GM23338 (cell line): Measurements from ENCODE around the gene CACHD1. TPM values are rescaled to one million over a fixed set of nuclear protein-coding genes. Genes with fewer than 3 reads are reported as not detected.
A peak's percentile ranks its signal among the peaks of the same experiment; 100 is the strongest.

Experiments used
- ATAC-seq: fragments of 200-7000 bp; cut with Tn5 transposase; 3 replicates; pipeline ENCODE4 v1.9.1; 2020
- DNase-seq: peaks from one replicate; pipeline ENCODE4 v3.0.0-alpha.2; 2015; ENCODE audit warnings: low spot score
- H2AFZ ChIP-seq: fragments of 200-600 bp; sonication (generic); 2 replicates; pipeline ENCODE4 v1.8.0; 2016; ENCODE audit warnings: antibody characterized with exemption, mild to moderate bottlenecking, moderate library complexity
- H3F3A ChIP-seq: fragments of 200-600 bp; sonication (generic); replicated peaks from 2 replicates; pipeline ENCODE4 v1.8.0; 2017; ENCODE audit warnings: antibody characterized with exemption, mixed run types, low read depth
- H3K27ac ChIP-seq: fragments of 200-600 bp; sonication (generic); 2 replicates; pipeline ENCODE4 v1.6.1; 2016; ENCODE audit warnings: low read depth
- H3K27me3 ChIP-seq: fragments of 200-600 bp; sonication (generic); 2 replicates; pipeline ENCODE4 v1.8.0; 2016; ENCODE audit warnings: mild to moderate bottlenecking, mixed run types, moderate library complexity; ENCODE audit not compliant: insufficient read depth
- H3K36me3 ChIP-seq: fragments of 200-600 bp; sonication (generic); 2 replicates; pipeline ENCODE4 v1.8.0; 2016; ENCODE audit warnings: mild to moderate bottlenecking; ENCODE audit not compliant: insufficient read depth
- H3K4me1 ChIP-seq: fragments of 200-600 bp; sonication (generic); 2 replicates; pipeline ENCODE4 v1.8.0; 2016; ENCODE audit warnings: mild to moderate bottlenecking, moderate library complexity; ENCODE audit not compliant: insufficient read depth
- H3K4me2 ChIP-seq: fragments of 200-600 bp; sonication (generic); 2 replicates; pipeline ENCODE4 v1.7.1; 2017; ENCODE audit warnings: mixed run types
- H3K4me3 ChIP-seq: fragments of 200-600 bp; sonication (generic); 2 replicates; pipeline ENCODE4 v1.6.1; 2016; ENCODE audit warnings: mixed run types
- H3K79me2 ChIP-seq: fragments of 200-600 bp; sonication (generic); replicated peaks from 2 replicates; pipeline ENCODE4 v1.8.0; 2017; ENCODE audit warnings: mild to moderate bottlenecking; ENCODE audit not compliant: insufficient read depth
- H3K9me2 ChIP-seq: fragments of 200-600 bp; sonication (generic); 2 replicates; pipeline ENCODE4 v1.8.0; 2017; ENCODE audit not compliant: insufficient read depth
- H4K20me1 ChIP-seq: fragments of 200-600 bp; sonication (generic); replicated peaks from 2 replicates; pipeline ENCODE4 v1.8.0; 2017; ENCODE audit warnings: mild to moderate bottlenecking; ENCODE audit not compliant: insufficient read depth
- H3K27ac Mint-ChIP-seq: 2 replicates; pipeline ENCODE4 v1.8.0; 2020; ENCODE audit warnings: inconsistent platforms, mild to moderate bottlenecking, moderate library complexity, mixed read lengths
- H3K27me3 Mint-ChIP-seq: 3 replicates; pipeline ENCODE4 v1.8.0; 2022; ENCODE audit warnings: low read depth, mild to moderate bottlenecking, moderate library complexity, mixed read lengths, inconsistent platforms; ENCODE audit not compliant: insufficient read depth, poor library complexity
- H3K36me3 Mint-ChIP-seq: 3 replicates; pipeline ENCODE4 v1.8.0; 2021; ENCODE audit warnings: low read depth, mild to moderate bottlenecking, inconsistent platforms, moderate library complexity, mixed read lengths
- H3K4me1 Mint-ChIP-seq: 3 replicates; pipeline ENCODE4 v1.8.0; 2020; ENCODE audit warnings: mild to moderate bottlenecking, inconsistent platforms, mixed read lengths
- H3K4me3 Mint-ChIP-seq: 3 replicates; pipeline ENCODE4 v1.8.0; 2021; ENCODE audit warnings: moderate library complexity, mild to moderate bottlenecking, inconsistent platforms, mixed read lengths
- H3K9me3 Mint-ChIP-seq: 3 replicates; pipeline ENCODE4 v1.8.0; 2020; ENCODE audit warnings: moderate library complexity, mild to moderate bottlenecking, inconsistent platforms, mixed read lengths
- CREB1 ChIP-seq: fragments of 250-450 bp; sonication (Bioruptor Pico); IDR thresholded peaks from 2 replicates; pipeline ENCODE4 v1.5.0; 2020; ENCODE audit warnings: low read depth, mild to moderate bottlenecking, moderate library complexity
- EZH2 ChIP-seq: fragments of 200-600 bp; sonication (generic); IDR thresholded peaks from one replicate; pipeline ENCODE4 v1.8.0; 2017; ENCODE audit warnings: antibody characterized with exemption, mild to moderate bottlenecking, low read depth; ENCODE audit not compliant: unreplicated experiment
- EZH2phosphoT487 ChIP-seq: fragments of 200-600 bp; sonication (generic); IDR thresholded peaks from one replicate; pipeline ENCODE4 v1.8.1; 2018; ENCODE audit warnings: antibody characterized with exemption; ENCODE audit not compliant: unreplicated experiment
- JUNB ChIP-seq: IDR thresholded peaks from one replicate; pipeline ENCODE4 v1.6.1; 2016; ENCODE audit warnings: antibody characterized with exemption; ENCODE audit not compliant: unreplicated experiment
- NANOG ChIP-seq: IDR thresholded peaks from 2 replicates; pipeline ENCODE4 v1.6.1; 2016; ENCODE audit warnings: antibody characterized with exemption, borderline replicate concordance
- POLR2AphosphoS5 ChIP-seq: IDR thresholded peaks from 2 replicates; pipeline ENCODE4 v1.6.1; 2016; ENCODE audit warnings: antibody characterized with exemption, low read depth
- STAT1 ChIP-seq: IDR thresholded peaks from one replicate; pipeline ENCODE4 v1.6.1; 2016; ENCODE audit warnings: antibody characterized with exemption; ENCODE audit not compliant: unreplicated experiment
- ZNF114 ChIP-seq: fragments of 250-450 bp; sonication (Bioruptor Pico); IDR thresholded peaks from 2 replicates; pipeline ENCODE4 v1.5.0; 2020; ENCODE audit warnings: mild to moderate bottlenecking, moderate library complexity
- polyA plus RNA-seq: library from polyadenylated mRNA; unstranded; fragments of >200 nt; fragmentation: Nextera tagmentation; extraction: Ambion mirVana; gene quantifications from 2 replicates; pipeline ENCODE4 v1.2.1, GENCODE V29; 2016
- total RNA-seq: library from RNA; depleted of rRNA; stranded (reverse); fragments of >200 nt; shearing (Covaris generic); gene quantifications from 2 replicates; pipeline ENCODE4 v1.2.3, GENCODE V29; 2014
- TF ChIP-seq, protein P1 (sequence below), 2 experiments: fragments of 200-600 bp in 1 of 2; sonication (generic) in 1 of 2; conservative IDR thresholded peaks; 2 replicates each; pipeline versions ENCODE4 v1.5.1 to v1.6.1; 2016 to 2017; ENCODE audit warnings: antibody characterized with exemption in 2 of 2, low read depth in 2 of 2, mild to moderate bottlenecking in 2 of 2, moderate library complexity in 1 of 2
- TF ChIP-seq, protein P2 (sequence below): IDR thresholded peaks from 2 replicates; pipeline ENCODE4 v1.6.1; 2016; ENCODE audit warnings: antibody characterized with exemption
- TF ChIP-seq, protein P3 (sequence below): IDR thresholded peaks from one replicate; pipeline ENCODE4 v1.6.1; 2018; ENCODE audit warnings: antibody characterized with exemption; ENCODE audit not compliant: unreplicated experiment

The CACHD1 gene
- total and polyA plus RNA-seq, 2 experiments from 2014 or later: 12.6 to 43.7 TPM

DNA sequence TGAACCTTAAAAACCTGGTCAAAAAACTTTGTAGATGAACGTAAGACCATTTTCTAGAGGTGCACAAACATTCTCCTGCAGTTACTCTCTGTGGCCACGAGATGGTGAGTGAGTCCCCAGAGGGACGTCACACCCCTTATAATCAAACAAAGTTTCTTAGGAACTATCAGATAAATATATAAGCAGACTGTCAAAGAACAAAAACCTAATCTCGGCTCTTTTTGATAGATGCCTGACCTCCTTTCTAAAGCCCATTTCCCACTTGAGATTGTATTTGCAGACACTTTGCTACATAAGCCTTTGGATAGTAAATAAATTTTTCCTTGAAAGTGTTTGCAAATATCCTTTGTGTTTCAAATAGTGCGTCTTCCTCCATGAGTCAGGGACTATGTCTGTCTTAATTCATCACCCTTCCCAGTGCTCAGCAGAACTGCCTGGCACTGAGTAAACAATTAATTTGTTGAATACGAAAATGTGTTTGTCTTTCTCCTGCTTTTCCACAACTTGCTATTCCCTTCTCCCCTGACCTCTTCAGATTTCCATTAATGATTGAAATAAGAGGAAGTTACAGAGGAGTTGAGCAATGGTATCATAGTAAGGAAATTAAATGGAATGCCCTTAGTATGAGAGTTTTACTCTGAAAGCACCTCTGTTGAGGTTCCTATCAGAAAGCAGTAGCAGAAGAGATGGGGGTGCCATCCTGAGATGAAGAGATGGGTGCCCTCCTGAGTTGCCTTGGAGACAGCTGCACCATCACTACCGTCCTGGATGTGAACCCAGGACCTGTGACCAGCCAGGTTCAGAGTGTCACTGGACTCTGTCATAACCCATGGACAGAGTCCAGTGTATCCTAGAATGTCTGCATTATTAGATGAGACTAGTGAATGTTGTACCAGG lies 217.1 kb downstream of the CACHD1 start:
- Histone ChIP-seq H3K79me2 (no peaks in the 10 kb centered on the region), H3K4me1 (peaks cover 33% of the 10 kb centered on the region), H2AFZ (no peak overlapping the region), H3K27ac (no peak overlapping the region), H3K27me3 (no peaks in the 10 kb centered on the region), H3K4me2 (no peak overlapping the region), H3F3A (peaks cover 6% of the 10 kb centered on the region; the same call in 1 of the 2 replicates), H3K36me3 (peaks cover 20% of the 10 kb centered on the region), H4K20me1 (0 out of 2 replicates have a peak, but pooled peaks cover 4% of the 10 kb centered on the region), H3K9me2 (no peaks in the 10 kb centered on the region), H3K4me3 (no peak overlapping the region)
- H3K27ac Mint-ChIP-seq: peak overlapping the region; percentile 50; the same call in 1 of the 2 replicates
- H3K36me3 Mint-ChIP-seq: peaks cover 53% of the 10 kb centered on the region
- peak; percentile 57 for ATAC-seq
- TF ChIP-seq, protein P1, sequence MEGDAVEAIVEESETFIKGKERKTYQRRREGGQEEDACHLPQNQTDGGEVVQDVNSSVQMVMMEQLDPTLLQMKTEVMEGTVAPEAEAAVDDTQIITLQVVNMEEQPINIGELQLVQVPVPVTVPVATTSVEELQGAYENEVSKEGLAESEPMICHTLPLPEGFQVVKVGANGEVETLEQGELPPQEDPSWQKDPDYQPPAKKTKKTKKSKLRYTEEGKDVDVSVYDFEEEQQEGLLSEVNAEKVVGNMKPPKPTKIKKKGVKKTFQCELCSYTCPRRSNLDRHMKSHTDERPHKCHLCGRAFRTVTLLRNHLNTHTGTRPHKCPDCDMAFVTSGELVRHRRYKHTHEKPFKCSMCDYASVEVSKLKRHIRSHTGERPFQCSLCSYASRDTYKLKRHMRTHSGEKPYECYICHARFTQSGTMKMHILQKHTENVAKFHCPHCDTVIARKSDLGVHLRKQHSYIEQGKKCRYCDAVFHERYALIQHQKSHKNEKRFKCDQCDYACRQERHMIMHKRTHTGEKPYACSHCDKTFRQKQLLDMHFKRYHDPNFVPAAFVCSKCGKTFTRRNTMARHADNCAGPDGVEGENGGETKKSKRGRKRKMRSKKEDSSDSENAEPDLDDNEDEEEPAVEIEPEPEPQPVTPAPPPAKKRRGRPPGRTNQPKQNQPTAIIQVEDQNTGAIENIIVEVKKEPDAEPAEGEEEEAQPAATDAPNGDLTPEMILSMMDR (conservative IDR thresholded peaks at IDR 0.05; ENCODE audit: low read depth in 2 of 2): peak; percentile 74 to 78
- 0 out of 2 replicates have a peak, but pooled peaks have one; percentile 29 for TF ChIP-seq CREB1
- TF ChIP-seq, protein P2, sequence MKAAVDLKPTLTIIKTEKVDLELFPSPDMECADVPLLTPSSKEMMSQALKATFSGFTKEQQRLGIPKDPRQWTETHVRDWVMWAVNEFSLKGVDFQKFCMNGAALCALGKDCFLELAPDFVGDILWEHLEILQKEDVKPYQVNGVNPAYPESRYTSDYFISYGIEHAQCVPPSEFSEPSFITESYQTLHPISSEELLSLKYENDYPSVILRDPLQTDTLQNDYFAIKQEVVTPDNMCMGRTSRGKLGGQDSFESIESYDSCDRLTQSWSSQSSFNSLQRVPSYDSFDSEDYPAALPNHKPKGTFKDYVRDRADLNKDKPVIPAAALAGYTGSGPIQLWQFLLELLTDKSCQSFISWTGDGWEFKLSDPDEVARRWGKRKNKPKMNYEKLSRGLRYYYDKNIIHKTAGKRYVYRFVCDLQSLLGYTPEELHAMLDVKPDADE: no peak
- TF ChIP-seq, protein P3, sequence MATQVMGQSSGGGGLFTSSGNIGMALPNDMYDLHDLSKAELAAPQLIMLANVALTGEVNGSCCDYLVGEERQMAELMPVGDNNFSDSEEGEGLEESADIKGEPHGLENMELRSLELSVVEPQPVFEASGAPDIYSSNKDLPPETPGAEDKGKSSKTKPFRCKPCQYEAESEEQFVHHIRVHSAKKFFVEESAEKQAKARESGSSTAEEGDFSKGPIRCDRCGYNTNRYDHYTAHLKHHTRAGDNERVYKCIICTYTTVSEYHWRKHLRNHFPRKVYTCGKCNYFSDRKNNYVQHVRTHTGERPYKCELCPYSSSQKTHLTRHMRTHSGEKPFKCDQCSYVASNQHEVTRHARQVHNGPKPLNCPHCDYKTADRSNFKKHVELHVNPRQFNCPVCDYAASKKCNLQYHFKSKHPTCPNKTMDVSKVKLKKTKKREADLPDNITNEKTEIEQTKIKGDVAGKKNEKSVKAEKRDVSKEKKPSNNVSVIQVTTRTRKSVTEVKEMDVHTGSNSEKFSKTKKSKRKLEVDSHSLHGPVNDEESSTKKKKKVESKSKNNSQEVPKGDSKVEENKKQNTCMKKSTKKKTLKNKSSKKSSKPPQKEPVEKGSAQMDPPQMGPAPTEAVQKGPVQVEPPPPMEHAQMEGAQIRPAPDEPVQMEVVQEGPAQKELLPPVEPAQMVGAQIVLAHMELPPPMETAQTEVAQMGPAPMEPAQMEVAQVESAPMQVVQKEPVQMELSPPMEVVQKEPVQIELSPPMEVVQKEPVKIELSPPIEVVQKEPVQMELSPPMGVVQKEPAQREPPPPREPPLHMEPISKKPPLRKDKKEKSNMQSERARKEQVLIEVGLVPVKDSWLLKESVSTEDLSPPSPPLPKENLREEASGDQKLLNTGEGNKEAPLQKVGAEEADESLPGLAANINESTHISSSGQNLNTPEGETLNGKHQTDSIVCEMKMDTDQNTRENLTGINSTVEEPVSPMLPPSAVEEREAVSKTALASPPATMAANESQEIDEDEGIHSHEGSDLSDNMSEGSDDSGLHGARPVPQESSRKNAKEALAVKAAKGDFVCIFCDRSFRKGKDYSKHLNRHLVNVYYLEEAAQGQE: no peak
- H3K4me1 Mint-ChIP-seq: peaks cover 35% of the 10 kb centered on the region
- H3K27me3 Mint-ChIP-seq: no peaks in the 10 kb centered on the region
- no peak overlapping the region for H3K4me3 Mint-ChIP-seq
- no peaks in the 10 kb centered on the region; the same call in 2 of the 3 replicates for H3K9me3 Mint-ChIP-seq
- peak; percentile 71 for DNase-seq

DNA sequence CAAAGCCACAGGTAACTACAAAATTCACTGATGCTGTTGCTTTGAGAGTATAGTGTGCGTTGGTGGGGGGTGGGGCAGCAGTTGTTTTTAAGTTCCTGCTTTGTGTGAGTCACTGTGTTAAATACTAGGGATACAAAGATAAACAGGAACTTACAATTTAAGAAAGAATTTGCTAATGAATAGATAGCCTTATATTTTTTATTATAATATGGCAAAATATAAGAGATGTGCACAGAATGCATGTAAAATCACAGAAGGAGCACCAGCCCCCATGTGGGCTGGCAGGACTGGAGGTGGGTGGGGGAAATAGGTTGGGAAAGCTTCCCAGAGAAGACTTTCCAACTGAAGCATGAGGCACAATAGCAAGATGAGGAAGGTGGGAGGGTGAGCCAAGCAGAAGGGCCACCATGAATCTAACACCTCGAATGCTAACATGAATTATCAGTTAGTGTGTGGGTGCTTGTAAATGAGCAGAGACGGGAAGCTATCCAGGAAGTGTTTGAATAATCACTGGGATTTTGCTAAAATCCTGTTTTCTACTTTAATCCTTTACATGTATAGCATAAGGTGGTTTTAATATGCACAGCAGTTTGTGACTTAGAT lies 217.9 kb downstream of the CACHD1 start:
- H2AFZ ChIP-seq: no peak overlapping the region
- H3K27ac Mint-ChIP-seq: no peak overlapping the region
- TF ChIP-seq EZH2 (no peak), POLR2AphosphoS5 (no peak), JUNB (no peak), EZH2phosphoT487 (no peak), ZNF114 (no peak), STAT1 (no peak), NANOG (no peak), CREB1 (no peak)
- TF ChIP-seq, protein P1 (conservative IDR thresholded peaks at IDR 0.05; ENCODE audit: low read depth in 2 of 2): no peak
- H3K27me3 Mint-ChIP-seq: no peaks in the 10 kb centered on the region
- H3F3A ChIP-seq: peaks cover 6% of the 10 kb centered on the region; the same call in 1 of the 2 replicates
- peaks cover 16% of the 10 kb centered on the region for H3K36me3 ChIP-seq
- H3K4me1 ChIP-seq: peaks cover 33% of the 10 kb centered on the region
- H3K9me2 ChIP-seq: no peaks in the 10 kb centered on the region
- H3K4me3 ChIP-seq: no peak overlapping the region
- no peak overlapping the region for H3K4me2 ChIP-seq
- no peaks in the 10 kb centered on the region for H3K27me3 ChIP-seq
- ATAC-seq: no peak
- H3K27ac ChIP-seq: no peak overlapping the region
- 0 out of 2 replicates have a peak, but pooled peaks cover 4% of the 10 kb centered on the region for H4K20me1 ChIP-seq
- no peaks in the 10 kb centered on the region; the same call in 2 of the 3 replicates for H3K9me3 Mint-ChIP-seq
- H3K36me3 Mint-ChIP-seq: peaks cover 48% of the 10 kb centered on the region
- DNase-seq: no peak
- no peak overlapping the region for H3K4me3 Mint-ChIP-seq
- H3K4me1 Mint-ChIP-seq: peaks cover 35% of the 10 kb centered on the region
- no peaks in the 10 kb centered on the region for H3K79me2 ChIP-seq
